AG04450 (cell line): ENCODE data around the gene LARP6. TPM values are rescaled to one million over a fixed set of nuclear protein-coding genes. Genes with fewer than 3 reads are reported as not detected.

Source experiments
- CTCF ChIA-PET: fragments of 300-600, 350-600 bp; formaldehyde crosslinking; extraction: SDS; loops from one replicate; lab custom pipeline; 2022; ENCODE audit warnings: antibody characterized with exemption, inconsistent platforms; lab: Charles Lee
- POLR2A ChIA-PET: fragments of 350-600 bp; formaldehyde crosslinking; extraction: SDS; loops from one replicate; lab custom pipeline; 2021; ENCODE audit warnings: antibody characterized with exemption, inconsistent platforms; lab: Yijun Ruan, JAX
- DNase-seq: peaks from one replicate; pipeline ENCODE4 v3.0.0-alpha.2; 2011; ENCODE audit warnings: low read depth, low spot score
- H3K27ac ChIP-seq: one replicate; pipeline ENCODE4 v1.5.1; 2012; ENCODE audit warnings: low read depth, low read length, control low read depth
- H3K27me3 ChIP-seq: one replicate; pipeline ENCODE4 v1.6.0; 2012; ENCODE audit warnings: low read length; ENCODE audit not compliant: control insufficient read depth, insufficient read depth
- H3K4me3 ChIP-seq: 2 replicates; pipeline ENCODE4 v1.5.1; 2011; ENCODE audit warnings: mild to moderate bottlenecking, low read depth, low read length, control low read depth
- H3K9me3 ChIP-seq: 2 replicates; pipeline ENCODE4 v1.5.1; 2012; ENCODE audit warnings: low read length; ENCODE audit not compliant: control insufficient read depth, insufficient read depth
- CTCF ChIP-seq: IDR thresholded peaks from 2 replicates; pipeline ENCODE4 v1.5.1; 2011; ENCODE audit warnings: low read depth, low read length, control low read depth, inconsistent platforms
- polyA plus RNA-seq: library from polyadenylated mRNA; depleted of rRNA; stranded (reverse); fragments of >200 nt; gene quantifications from 2 replicates; pipeline ENCODE4 v1.2.3, GENCODE V29; 2011

LARP6 gene
- polyA plus RNA-seq, 1 experiment = 235 TPM

GRCh38 chr15:70833422-70833821, 20.5 kb downstream of the LARP6 start:
- CTCF ChIA-PET = interaction anchor here (1.5 to 4.3 kb wide), 4 partner anchors 8 to 1358 kb away, joined by 3 to 22 read pairs (median 16); no protein-coding TSS in a partner anchor
- Histone ChIP-seq H3K27me3 (no peaks in the 10 kb centered on the region), H3K9me3 (no peaks in the 10 kb centered on the region; the same call in 1 of the 2 replicates), H3K4me3 (no peak overlapping the region), H3K27ac (peak overlapping the region; percentile 34)
- DNase-seq = no peak
- POLR2A ChIA-PET = interaction anchor here (1.2 to 1.9 kb wide), 3 partner anchors 20 to 33 kb away, joined by 3 to 5 read pairs (median 4); partner anchors contain the start of gene LARP6
- TF ChIP-seq CTCF = no peak

GRCh38 chr15:70832176-70832575, 21.8 kb downstream of the LARP6 start:
- Histone ChIP-seq H3K27me3 (no peaks in the 10 kb centered on the region), H3K4me3 (no peak overlapping the region), H3K27ac (no peak overlapping the region), H3K9me3 (no peaks in the 10 kb centered on the region; the same call in 1 of the 2 replicates)
- DNase-seq = no peak
- POLR2A ChIA-PET = no interaction called here
- CTCF ChIA-PET = interaction anchor here (0.5 to 4.3 kb wide), 4 partner anchors 20 to 173 kb away, joined by 3 to 22 read pairs (median 12); no protein-coding TSS in a partner anchor
- no peak for TF ChIP-seq CTCF

GRCh38 chr15:70831094-70831911, 22.7 kb downstream of the LARP6 start:
- H3K4me3 ChIP-seq = no peak overlapping the region

GRCh38 chr15:70830615-70831014, 23.3 kb downstream of the LARP6 start:
- CTCF ChIA-PET = interaction anchor here (2.7 to 4.3 kb wide), 2 partner anchors 19 to 44 kb away, joined by 9 to 21 read pairs; no protein-coding TSS in a partner anchor
- Histone ChIP-seq H3K27ac (no peak overlapping the region), H3K4me3 (no peak overlapping the region), H3K9me3 (no peaks in the 10 kb centered on the region; the same call in 1 of the 2 replicates), H3K27me3 (no peaks in the 10 kb centered on the region)
- TF ChIP-seq CTCF = no peak
- DNase-seq = no peak
- POLR2A ChIA-PET = no interaction called here

More at GRCh38 chr15:70831094-70831911, 22.7 kb downstream of the LARP6 start:
- H3K27me3 ChIP-seq = no peaks in the 10 kb centered on the region
- ChIA-PET POLR2A (no interaction called here), CTCF (interaction anchor here (2.7 to 4.3 kb wide), 2 partner anchors 20 to 43 kb away, joined by 9 to 21 read pairs; no protein-coding TSS in a partner anchor)
- no peaks in the 10 kb centered on the region; the same call in 1 of the 2 replicates for H3K9me3 ChIP-seq
- no peak overlapping the region for H3K27ac ChIP-seq
- no peak for DNase-seq
- no peak for TF ChIP-seq CTCF
